ENCODE data around the gene GPC6.

DNA sequence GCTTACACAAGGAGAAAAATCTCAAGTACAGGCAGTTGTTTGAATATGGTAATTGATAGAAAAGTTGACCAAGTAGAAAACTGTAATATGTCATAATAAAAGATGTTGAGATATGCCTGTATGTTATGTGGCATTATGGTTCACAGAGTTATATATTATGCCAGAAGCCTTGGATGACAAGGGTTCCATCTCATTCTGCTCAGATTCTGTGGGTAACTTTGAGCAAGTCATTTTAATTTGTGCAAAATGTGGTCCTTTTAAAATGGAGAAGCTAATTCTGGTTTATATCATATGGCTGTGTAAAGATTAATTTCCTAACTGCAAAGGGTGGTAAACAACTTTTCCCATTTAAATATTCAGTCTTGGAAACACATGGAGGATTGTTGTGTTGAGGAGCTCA, 180.9 kb downstream of the GPC6 start:
- TF ChIP-seq, protein P1, sequence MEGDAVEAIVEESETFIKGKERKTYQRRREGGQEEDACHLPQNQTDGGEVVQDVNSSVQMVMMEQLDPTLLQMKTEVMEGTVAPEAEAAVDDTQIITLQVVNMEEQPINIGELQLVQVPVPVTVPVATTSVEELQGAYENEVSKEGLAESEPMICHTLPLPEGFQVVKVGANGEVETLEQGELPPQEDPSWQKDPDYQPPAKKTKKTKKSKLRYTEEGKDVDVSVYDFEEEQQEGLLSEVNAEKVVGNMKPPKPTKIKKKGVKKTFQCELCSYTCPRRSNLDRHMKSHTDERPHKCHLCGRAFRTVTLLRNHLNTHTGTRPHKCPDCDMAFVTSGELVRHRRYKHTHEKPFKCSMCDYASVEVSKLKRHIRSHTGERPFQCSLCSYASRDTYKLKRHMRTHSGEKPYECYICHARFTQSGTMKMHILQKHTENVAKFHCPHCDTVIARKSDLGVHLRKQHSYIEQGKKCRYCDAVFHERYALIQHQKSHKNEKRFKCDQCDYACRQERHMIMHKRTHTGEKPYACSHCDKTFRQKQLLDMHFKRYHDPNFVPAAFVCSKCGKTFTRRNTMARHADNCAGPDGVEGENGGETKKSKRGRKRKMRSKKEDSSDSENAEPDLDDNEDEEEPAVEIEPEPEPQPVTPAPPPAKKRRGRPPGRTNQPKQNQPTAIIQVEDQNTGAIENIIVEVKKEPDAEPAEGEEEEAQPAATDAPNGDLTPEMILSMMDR (IDR thresholded peaks at IDR 0.05; ENCODE audit: insufficient read depth, low read length, poor library complexity, severe bottlenecking): no peak
- TF ChIP-seq EZH2phosphoT487 (conservative IDR thresholded peaks at IDR 0.05; ENCODE audit: low read length): no peak
